HepG2 (cell line): ENCODE results near the gene CDYL2. TPM values are rescaled to one million over a fixed set of nuclear protein-coding genes. Genes with fewer than 3 reads are reported as not detected.

Source experiments
- ATAC-seq: fragments of 200-7000 bp; cut with Tn5 transposase; 3 replicates; pipeline ENCODE4 v1.9.1; 2020; ENCODE audit warnings: mild to moderate bottlenecking, moderate library complexity
- BruUV-seq: library from RNA; stranded (reverse); fragments of 400-500 nt; replicated peaks from 2 replicates; lab custom pipeline; 2021; lab: Mats Ljungman, UMichigan
- CTCF ChIA-PET: fragments of 300-600 bp; formaldehyde crosslinking; extraction: SDS; loops from one replicate; lab custom pipeline; 2021; ENCODE audit warnings: low total read pairs, inconsistent platforms, low intra/inter-chr PET ratio; lab: Yijun Ruan, JAX
- POLR2A ChIA-PET: fragments of 350-600 bp; sonication (Branson Sonifier 250); formaldehyde crosslinking; loops from one replicate; lab custom pipeline; 2020; ENCODE audit warnings: antibody characterized with exemption, inconsistent platforms; lab: Yijun Ruan, JAX
- DNase-seq: peaks from one replicate; pipeline ENCODE4 v3.0.0-alpha.2; 2015; ENCODE audit warnings: low spot score
- FAIRE-seq: peaks from 3 replicates; lab custom pipeline; 2011; peaks lifted over from hg19 to GRCh38; lab: Jason Lieb, UNC
- H2AFZ ChIP-seq: one replicate; pipeline ENCODE4 v1.6.1; 2011; ENCODE audit warnings: low read length, inconsistent platforms
- H3K27ac ChIP-seq: fragments of 300-600 bp; 3 replicates; pipeline ENCODE4 v1.8.0; 2011; ENCODE audit warnings: mixed run types, mild to moderate bottlenecking, mixed read lengths, low read length, inconsistent platforms; ENCODE audit not compliant: insufficient read depth; ENCODE audit errors: extremely low read length
- H3K27me3 ChIP-seq, 2 experiments: fragments of 200-600 bp in 1 of 2; 2 replicates in 1 of 2; 3 replicates in 1 of 2; pipeline versions ENCODE4 v1.6.0 to v1.8.0; 2011; ENCODE audit warnings: low read length in 2 of 2, mild to moderate bottlenecking in 2 of 2, moderate library complexity in 2 of 2, inconsistent platforms in 1 of 2; ENCODE audit not compliant: insufficient read depth in 2 of 2, control insufficient read depth in 1 of 2
- H3K36me3 ChIP-seq, 2 experiments: fragments of 200-600 bp in 1 of 2; replicated peaks in 1 of 2; 2 replicates in 1 of 2; 3 replicates in 1 of 2; pipeline versions ENCODE4 v1.5.1 to v1.8.0; 2011; ENCODE audit warnings: low read length in 2 of 2, inconsistent platforms in 1 of 2; ENCODE audit not compliant: insufficient read depth in 2 of 2, control insufficient read depth in 1 of 2
- H3K4me1 ChIP-seq: 2 replicates; pipeline ENCODE4 v1.5.1; 2012; ENCODE audit warnings: low read length, inconsistent platforms; ENCODE audit not compliant: insufficient read depth
- H3K4me2 ChIP-seq: 2 replicates; pipeline ENCODE4 v1.6.0; 2011; ENCODE audit warnings: low read depth, low read length, inconsistent platforms
- H3K4me3 ChIP-seq, 3 experiments: fragments of 200-600 bp in 1 of 3; sonication (generic), shearing (Covaris generic) in 1 of 3; replicated peaks in 1 of 3; 2 replicates each; pipeline ENCODE4 v1.5.1; 2011 to 2016; ENCODE audit warnings: low read length in 3 of 3, inconsistent platforms in 2 of 3, low read depth in 2 of 3, mild to moderate bottlenecking in 2 of 3, control low read depth in 1 of 3, mixed read lengths in 1 of 3; ENCODE audit not compliant: insufficient read depth in 1 of 3
- H3K79me2 ChIP-seq: one replicate; pipeline ENCODE4 v1.6.1; 2011; ENCODE audit warnings: low read length, inconsistent platforms; ENCODE audit not compliant: insufficient read depth
- H3K9ac ChIP-seq: 2 replicates; pipeline ENCODE4 v1.6.0; 2011; ENCODE audit warnings: mild to moderate bottlenecking, low read depth, low read length, inconsistent platforms; ENCODE audit not compliant: insufficient read depth
- H3K9me3 ChIP-seq: 2 replicates; pipeline ENCODE4 v1.5.1; 2012; ENCODE audit warnings: mild to moderate bottlenecking, low read length
- H4K20me1 ChIP-seq: 2 replicates; pipeline ENCODE4 v1.6.0; 2011; ENCODE audit warnings: inconsistent platforms, mild to moderate bottlenecking, low read length, moderate library complexity; ENCODE audit not compliant: insufficient read depth
- EED ChIP-seq: sonication (generic); formaldehyde crosslinking; IDR thresholded peaks from 2 replicates; pipeline ENCODE4 v1.5.0; 2020; ENCODE audit warnings: mild to moderate bottlenecking, missing genetic modification reagents
- EHMT2 ChIP-seq: fragments of 200-600 bp; sonication (generic); IDR thresholded peaks from 2 replicates; pipeline ENCODE4 v1.7.0; 2017; ENCODE audit warnings: antibody characterized with exemption, low read depth, low read length, borderline replicate concordance
- MED1 ChIP-seq: sonication (generic); formaldehyde crosslinking; IDR thresholded peaks from 2 replicates; pipeline ENCODE4 v1.4.0; 2020; ENCODE audit warnings: missing genetic modification reagents
- SIX1 ChIP-seq: sonication (generic); formaldehyde crosslinking; IDR thresholded peaks from 2 replicates; pipeline ENCODE4 v1.4.0; 2020; ENCODE audit warnings: missing genetic modification reagents, borderline replicate concordance
- SP140L ChIP-seq: sonication (generic); formaldehyde crosslinking; IDR thresholded peaks from 2 replicates; pipeline ENCODE4 v1.4.0; 2020; ENCODE audit warnings: missing genetic modification reagents, borderline replicate concordance
- SPEN ChIP-seq: sonication (generic); formaldehyde crosslinking; IDR thresholded peaks from 2 replicates; pipeline ENCODE4 v1.5.1; 2020; ENCODE audit warnings: low read depth, mild to moderate bottlenecking, missing genetic modification reagents
- SRSF1 ChIP-seq: fragments of 200-400 bp; formaldehyde crosslinking; optimal IDR thresholded peaks from 2 replicates; pipeline ENCODE3; 2017; ENCODE audit warnings: mild to moderate bottlenecking, low read depth, low read length, moderate library complexity
- ZBTB7A ChIP-seq: sonication (generic); formaldehyde crosslinking; IDR thresholded peaks from 2 replicates; pipeline ENCODE4 v1.8.0; 2022; ENCODE audit warnings: mild to moderate bottlenecking, missing genetic modification reagents
- ZFP1 ChIP-seq: IDR thresholded peaks from 2 replicates; pipeline ENCODE4 v1.6.1; 2016
- ZNF20 ChIP-seq: sonication (generic); formaldehyde crosslinking; IDR thresholded peaks from 2 replicates; pipeline ENCODE4 v1.4.0; 2020; ENCODE audit warnings: mild to moderate bottlenecking, moderate library complexity, missing genetic modification reagents
- ZNF484 ChIP-seq: sonication (generic); formaldehyde crosslinking; IDR thresholded peaks from 2 replicates; pipeline ENCODE4 v1.5.1; 2020; ENCODE audit warnings: mild to moderate bottlenecking, low read depth, missing genetic modification reagents, borderline replicate concordance
- ZNF547 ChIP-seq: sonication (generic); formaldehyde crosslinking; IDR thresholded peaks from 2 replicates; pipeline ENCODE4 v1.5.1; 2020; ENCODE audit warnings: mild to moderate bottlenecking, missing genetic modification reagents
- ZNF629 ChIP-seq: sonication (generic); formaldehyde crosslinking; conservative IDR thresholded peaks from 2 replicates; pipeline ENCODE4 v1.5.0; 2020; ENCODE audit warnings: missing genetic modification reagents
- WGBS: methylation state at CpG from one replicate; pipeline ENCODE4 v1.1.6; 2017; ENCODE audit warnings: low lambda C conversion rate; 5-methylcytosine and 5-hydroxymethylcytosine counted together
- in situ Hi-C: cut with HindIII; loops from 2 replicates; pipeline ENCODE4 v1.10.0; 2017; ENCODE audit warnings: low pct_unique_long_range_greater_than_20kb; ENCODE audit not compliant: extremely low pct_ligation_motif_present
- intact Hi-C: fragments of 100-400 bp; cut with micrococcal nuclease; formaldehyde crosslinking; loops from one replicate; pipeline ENCODE4 v1.10.0; 2022; ENCODE audit not compliant: unreplicated experiment
- polyA plus RNA-seq, 8 experiments: library from polyadenylated mRNA; depleted of rRNA in 3 of 8; stranded (reverse) in 7 of 8; unstranded in 1 of 8; fragments of >200 nt; fragmentation: Illumina TruSeq in 4 of 8; extraction: Trizol in 4 of 8; gene quantifications; 2 replicates each; pipeline versions ENCODE4 v1.2.1 to v1.2.3, GENCODE V29; 2011 to 2016; ENCODE audit warnings: low read depth in 4 of 8, missing spikeins in 1 of 8, mixed read lengths in 1 of 8; ENCODE audit not compliant: insufficient read depth in 1 of 8
- total RNA-seq, 5 experiments: library from RNA; depleted of rRNA; stranded (reverse); fragments of >200 nt; fragmentation: Illumina TruSeq; extraction: Trizol; gene quantifications; 2 replicates each; pipeline ENCODE4 v1.2.3, GENCODE V29; 2016; ENCODE audit warnings: low read depth in 1 of 5

Gene CDYL2
- total and polyA plus RNA-seq, 2 of the 13 experiments (the other 11 are each of a cell fraction or from before 2014, with no cell fraction given) = 0.07 to 0.35 TPM

DNA sequence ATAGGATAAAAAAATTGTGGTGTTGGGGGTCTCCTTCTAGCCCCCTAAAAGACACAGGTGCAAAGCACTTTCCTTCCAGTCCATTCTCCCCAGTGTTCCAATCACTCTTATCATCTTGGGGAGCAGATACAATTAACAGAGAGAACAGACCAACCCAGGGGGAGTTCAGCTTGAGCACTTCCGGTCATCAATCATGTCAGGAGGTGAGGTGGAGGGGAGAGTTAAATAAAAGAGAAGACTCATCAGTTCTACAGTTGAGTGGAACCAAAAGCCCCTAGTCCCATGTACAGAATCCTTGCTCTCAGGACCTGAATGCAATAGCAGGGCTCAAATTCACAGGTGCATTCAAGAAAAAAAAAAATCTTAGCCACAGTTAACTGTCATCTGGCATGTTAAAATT, 141.3 kb downstream of the CDYL2 start (continued):
- no peak for TF ChIP-seq SRSF1

DNA sequence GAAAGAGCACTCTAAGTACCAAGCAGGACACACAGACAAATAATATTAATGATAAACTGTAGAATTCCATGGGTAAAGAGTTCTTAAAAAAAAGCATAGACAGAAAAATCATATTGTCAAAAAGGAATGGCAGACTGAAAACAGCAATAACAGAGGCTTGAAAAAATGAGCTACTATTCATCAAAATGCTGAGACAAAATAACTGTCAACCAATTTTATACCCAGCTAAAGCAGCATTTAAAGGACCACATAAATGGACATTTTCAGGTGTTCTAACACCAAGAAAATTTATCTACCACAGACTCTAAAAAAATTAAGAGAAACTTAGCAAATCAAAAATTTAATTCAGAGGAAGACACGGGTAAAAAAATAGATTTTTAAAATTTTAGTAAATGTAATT, 144.5 kb downstream of the CDYL2 start:
- ATAC-seq (no peak), DNase-seq (no peak), FAIRE-seq (no peak)
- Histone ChIP-seq H3K36me3 (no peaks in the 10 kb centered on the region), H3K4me3 (no peak overlapping the region), H3K4me1 (no peaks in the 10 kb centered on the region), H4K20me1 (no peaks in the 10 kb centered on the region), H3K27ac (no peak overlapping the region), H3K9me3 (peaks cover 12% of the 10 kb centered on the region), H3K4me2 (no peak overlapping the region), H3K9ac (no peak overlapping the region), H2AFZ (no peak overlapping the region), H3K27me3 (no peaks in the 10 kb centered on the region), H3K79me2 (no peaks in the 10 kb centered on the region)
- POLR2A ChIA-PET = no interaction called here
- no TSS peak for BruUV-seq
- CTCF ChIA-PET = no interaction called here
- in situ Hi-C loops = no loop called here
- intact Hi-C loops = no loop called here
- TF ChIP-seq ZFP1 (CRISPR knock-in tag) = peak; percentile 95; the same call in 1 of the 2 replicates
- TF ChIP-seq SPEN (CRISPR knock-in tag) = no peak
- WGBS = 2% methylated on average over 1 of the region's 1 CpG

DNA sequence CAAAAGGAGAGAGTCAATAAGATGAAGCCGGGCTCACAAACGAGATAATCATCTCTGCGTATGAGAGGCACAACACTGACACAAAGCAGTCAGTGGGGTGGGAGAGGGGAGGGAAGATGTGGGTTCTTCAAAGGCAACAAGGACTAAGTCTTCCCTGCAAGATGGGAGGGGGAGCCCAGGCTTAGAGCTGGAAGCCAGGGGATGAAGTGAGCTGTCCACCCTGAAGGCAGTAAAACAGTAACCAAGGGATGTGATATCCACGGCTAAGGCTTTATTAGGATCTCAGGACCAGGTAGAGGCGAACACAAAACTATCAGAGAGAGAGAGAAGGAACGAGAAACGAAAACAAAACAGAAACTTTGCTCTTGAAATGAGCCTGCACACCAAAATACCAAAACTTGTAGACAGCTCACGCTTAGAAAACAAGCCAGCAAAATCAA, 147.7 kb downstream of the CDYL2 start:
- CTCF ChIA-PET = no interaction called here
- intact Hi-C loops (no loop called here), in situ Hi-C loops (no loop called here)
- no peak overlapping the region for H2AFZ ChIP-seq
- H4K20me1 ChIP-seq = no peaks in the 10 kb centered on the region
- no peak overlapping the region for H3K27ac ChIP-seq
- POLR2A ChIA-PET = no interaction called here
- TF ChIP-seq SP140L (CRISPR knock-in tag) = no peak
- no peak for TF ChIP-seq MED1 (CRISPR knock-in tag)
- TF ChIP-seq ZNF547 = no peak
- no peak for TF ChIP-seq ZNF20 (CRISPR knock-in tag)
- TF ChIP-seq ZNF484 (CRISPR knock-in tag) = no peak
- TF ChIP-seq ZBTB7A (CRISPR knock-in tag) = no peak
- TF ChIP-seq EHMT2 = no peak
- TF ChIP-seq EED = no peak
- TF ChIP-seq SIX1 = no peak
- TF ChIP-seq ZNF629 (CRISPR knock-in tag) = no peak
- no peak overlapping the region for H3K9ac ChIP-seq
- no peak overlapping the region for H3K4me3 ChIP-seq
- BruUV-seq = no TSS peak
- ATAC-seq (no peak), FAIRE-seq (no peak), DNase-seq (no peak)
- H3K36me3 ChIP-seq = no peaks in the 10 kb centered on the region
- peaks cover 12% of the 10 kb centered on the region for H3K9me3 ChIP-seq
- H3K27me3 ChIP-seq = no peaks in the 10 kb centered on the region
- no peak overlapping the region for H3K4me2 ChIP-seq
- H3K4me1 ChIP-seq = no peaks in the 10 kb centered on the region
- WGBS = 19% methylated on average over 8 of the region's 8 CpGs
- no peaks in the 10 kb centered on the region for H3K79me2 ChIP-seq
